Heart right ventricle (tissue), 16 donors: Measurements from ENCODE around the gene P3H3. TPM values are rescaled to one million over a fixed set of nuclear protein-coding genes. Genes with fewer than 3 reads are reported as not detected.

Experiments used
- ATAC-seq, 8 donors: fragments of 200-7000 bp; cut with Tn5 transposase; one replicate each; pipeline ENCODE4 v1.9.1; 2020; ENCODE audit warnings: mild to moderate bottlenecking in 8 of 8, moderate library complexity in 8 of 8, moderate number of reproducible peaks in 1 of 8
- DNase-seq, 2 donors: peaks; one replicate each; pipeline ENCODE4 v3.0.0-alpha.2; 2020
- H3K27ac ChIP-seq, 10 donors: fragments of 200-600 bp; sonication (generic) in 2 of 10; one replicate each; pipeline versions ENCODE4 v1.5.0 to v1.8.0; 2020 to 2022; ENCODE audit warnings: mild to moderate bottlenecking in 3 of 10
- H3K27me3 ChIP-seq, 7 donors: fragments of 200-600 bp; one replicate each; pipeline ENCODE4 v1.8.0; 2021 to 2022; ENCODE audit warnings: mild to moderate bottlenecking in 2 of 7
- H3K36me3 ChIP-seq, 9 donors: fragments of 200-600 bp; sonication (generic) in 1 of 9; one replicate each; pipeline versions ENCODE4 v1.5.0 to v1.8.0; 2020 to 2022; ENCODE audit warnings: mild to moderate bottlenecking in 2 of 9
- H3K4me1 ChIP-seq, 9 donors: fragments of 200-600 bp; sonication (generic) in 1 of 9; one replicate each; pipeline versions ENCODE4 v1.5.0 to v1.8.0; 2020 to 2022; ENCODE audit warnings: mild to moderate bottlenecking in 4 of 9
- H3K4me3 ChIP-seq, 10 donors: fragments of 200-600 bp; sonication (generic) in 2 of 10; one replicate each; pipeline versions ENCODE4 v1.5.0 to v1.8.0; 2020 to 2022; ENCODE audit warnings: mild to moderate bottlenecking in 7 of 10, moderate library complexity in 2 of 10
- H3K9me3 ChIP-seq, 11 donors: fragments of 200-600 bp in 10 of 11; sonication (generic) in 2 of 11; one replicate each; pipeline versions ENCODE4 v1.5.0 to v1.8.0; 2013 to 2022; ENCODE audit warnings: mild to moderate bottlenecking in 2 of 11, control low read depth in 1 of 11, moderate library complexity in 1 of 11
- WGBS, 2 donors: extraction: QIAGEN DNeasy Blood & Tissue Kit; methylation state at CpG; one replicate each; pipeline ENCODE4 v1.1.7; 2013; ENCODE audit warnings: inconsistent platforms in 1 of 2; 5-methylcytosine and 5-hydroxymethylcytosine counted together
- intact Hi-C, 10 donors: fragments of 100-400 bp; cut with DNase I; formaldehyde crosslinking; loops; one replicate each; pipeline versions ENCODE4 v1.11.1 to v1.14.2; 2022
- polyA plus RNA-seq, 2 donors: library from polyadenylated mRNA; stranded (reverse); fragments of 200-250 nt; gene quantifications; one replicate each; pipeline ENCODE4 v1.2.3, GENCODE V29; 2013
- total RNA-seq, 10 donors: library from RNA; stranded (reverse); fragmentation: NEBNext Ultra II Directional in 3 of 10; extraction: Animal tissue kit (Norgen Biotek cat#: 25700) in 3 of 10; gene quantifications; one replicate each; pipeline versions ENCODE4 v1.2.1 to v1.2.4, GENCODE V29; 2021 to 2023
- TF ChIP-seq, protein P1 (sequence below), 9 donors: fragments of 200-600 bp; sonication (generic) in 2 of 9; IDR thresholded peaks; one replicate each; pipeline versions ENCODE4 v1.5.0 to v1.8.0; 2021 to 2022; ENCODE audit warnings: antibody characterized with exemption in 9 of 9, mild to moderate bottlenecking in 5 of 9, moderate library complexity in 1 of 9
- donor health status: Arrhythmogenic right ventricular cardiomyopathy.
- donor health status: ischemic (EF 13 %, LVEDD 7.1; RV severe dilation, severe dysfunction).
- donor health status: healthy with polysubstance abuse.
- donor health status: DM: no; HTN: yes; CAD: no.
- donor health status: DM: no; HTN: no; CAD: no.
- donor health status: ischemic (EF 25% LVEDD 6.9; RV normal size, moderate dysfunction).
- donor health status: ischemic (EF 25% LVEDD 5.7; RV mildly dilated, moderate dysfunction).
- donor health status: healthy.
- donor health status: DM: yes; HTN: yes; CAD: no.
- donor health status: Ischemic cardiomyopathy.
- donor health status: ischemic (EF 35%, LVEDD 5.7; RV mildly dilated, moderate dysfunction).
- donor health status: nonischemic (EF 11% LVEDD 7.7; RV severe dilation, severe dysfunction).
- donor health status: DM: yes; HTN: yes; CAD: no.
- donor health status: PGD.
- donor health status: ischemic (EF 29% LVEDD 5.4; RV normal size, mild dysfunction).
- donor health status: nonischemic (EF 23%, LVEDD 6.1; RV moderate dilation, normal function).

P3H3 gene
- total and polyA plus RNA-seq, 12 donors, result 6.4 to 37.8 (median 16.0) TPM

GRCh38 chr12:6791931-6792520, 36.2 kb upstream of the P3H3 start:
- H3K36me3 ChIP-seq, result peaks cover 0 to 23% (median 0%) of the 10 kb centered on the region in 9 donors
- intact Hi-C loops, result no loop called here
- H3K27ac ChIP-seq, result peak overlapping the region in 3 of 10 donors; percentile 16 to 86 (median 31)
- peaks cover 0 to 4% (median 0%) of the 10 kb centered on the region in 7 donors for H3K27me3 ChIP-seq
- TF ChIP-seq, protein P1, sequence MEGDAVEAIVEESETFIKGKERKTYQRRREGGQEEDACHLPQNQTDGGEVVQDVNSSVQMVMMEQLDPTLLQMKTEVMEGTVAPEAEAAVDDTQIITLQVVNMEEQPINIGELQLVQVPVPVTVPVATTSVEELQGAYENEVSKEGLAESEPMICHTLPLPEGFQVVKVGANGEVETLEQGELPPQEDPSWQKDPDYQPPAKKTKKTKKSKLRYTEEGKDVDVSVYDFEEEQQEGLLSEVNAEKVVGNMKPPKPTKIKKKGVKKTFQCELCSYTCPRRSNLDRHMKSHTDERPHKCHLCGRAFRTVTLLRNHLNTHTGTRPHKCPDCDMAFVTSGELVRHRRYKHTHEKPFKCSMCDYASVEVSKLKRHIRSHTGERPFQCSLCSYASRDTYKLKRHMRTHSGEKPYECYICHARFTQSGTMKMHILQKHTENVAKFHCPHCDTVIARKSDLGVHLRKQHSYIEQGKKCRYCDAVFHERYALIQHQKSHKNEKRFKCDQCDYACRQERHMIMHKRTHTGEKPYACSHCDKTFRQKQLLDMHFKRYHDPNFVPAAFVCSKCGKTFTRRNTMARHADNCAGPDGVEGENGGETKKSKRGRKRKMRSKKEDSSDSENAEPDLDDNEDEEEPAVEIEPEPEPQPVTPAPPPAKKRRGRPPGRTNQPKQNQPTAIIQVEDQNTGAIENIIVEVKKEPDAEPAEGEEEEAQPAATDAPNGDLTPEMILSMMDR (IDR thresholded peaks at IDR 0.05), result no peak
- H3K4me3 ChIP-seq, result peak overlapping the region in 5 of 10 donors; percentile 13 to 56 (median 20)
- no peak for DNase-seq
- H3K9me3 ChIP-seq, result no peaks in the 10 kb centered on the region
- WGBS, 2 donors, result 80 to 82% methylated on average over 13 of the region's 13 CpGs
- ATAC-seq, result no peak
- H3K4me1 ChIP-seq, result peaks cover 0 to 28% (median 6%) of the 10 kb centered on the region in 9 donors

DNA sequence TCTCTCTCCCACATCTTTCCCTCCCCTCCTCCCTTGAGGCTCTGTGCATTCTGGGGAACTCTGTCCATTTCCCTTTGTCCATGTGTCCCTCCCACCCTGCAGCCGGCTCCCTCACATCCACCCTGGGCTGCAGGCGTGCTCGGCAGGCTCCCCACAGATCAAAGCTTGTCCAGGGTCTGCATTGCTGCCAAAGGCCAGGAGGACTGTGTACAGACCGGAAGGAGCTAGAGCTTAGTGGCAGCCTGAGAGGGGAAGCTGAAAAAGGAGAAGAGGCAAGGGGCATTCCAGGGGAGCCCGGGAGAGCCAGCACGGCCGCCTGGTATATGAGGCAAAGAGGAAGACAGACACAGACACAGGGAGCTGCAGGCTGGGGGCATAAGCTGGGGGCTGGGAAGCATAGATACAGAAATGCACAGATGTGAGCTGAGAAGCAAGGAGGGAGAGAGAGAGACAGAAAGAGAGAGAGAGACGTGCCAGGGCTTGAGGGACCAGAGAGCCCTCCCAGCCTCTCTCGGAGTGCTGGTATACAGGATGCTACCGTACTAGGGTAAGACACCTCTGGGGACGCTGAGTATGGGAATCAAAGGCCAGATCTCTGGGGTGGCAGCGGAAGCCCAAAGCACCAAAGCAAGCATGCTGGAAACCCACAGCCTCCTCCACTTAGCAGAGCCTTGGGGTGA, 35.5 kb upstream of the P3H3 start:
- peaks cover 0 to 23% (median 0%) of the 10 kb centered on the region in 9 donors for H3K36me3 ChIP-seq
- H3K27me3 ChIP-seq, result peaks cover 0 to 4% (median 0%) of the 10 kb centered on the region in 7 donors
- H3K9me3 ChIP-seq, result no peaks in the 10 kb centered on the region
- 31 to 33% methylated on average over 12 of the region's 12 CpGs for WGBS, 2 donors
- TF ChIP-seq, protein P1 (IDR thresholded peaks at IDR 0.05), result no peak
- peaks cover 0 to 22% (median 0%) of the 10 kb centered on the region in 9 donors for H3K4me1 ChIP-seq
- ATAC-seq (peak; percentile 41 to 77 (median 62)), DNase-seq (peak in 1 of 2 donors; percentile 32)
- peak overlapping the region in 4 of 10 donors; percentile 15 to 56 (median 22) for H3K4me3 ChIP-seq
- peak overlapping the region in 3 of 10 donors; percentile 16 to 86 (median 31) for H3K27ac ChIP-seq
- intact Hi-C loops, result no loop called here

- Histone ChIP-seq H3K27me3 (peaks cover 0 to 4% (median 0%) of the 10 kb centered on the region in 7 donors), H3K27ac (no peak overlapping the region), H3K36me3 (peaks cover 0 to 36% (median 0%) of the 10 kb centered on the region in 9 donors), H3K4me1 (peaks cover 0 to 13% (median 0%) of the 10 kb centered on the region in 9 donors), H3K4me3 (no peak overlapping the region), H3K9me3 (no peaks in the 10 kb centered on the region)
- intact Hi-C loops, result no loop called here
- TF ChIP-seq, protein P1 (IDR thresholded peaks at IDR 0.05), result no peak
- DNase-seq (no peak), ATAC-seq (no peak)
- 53 to 72% methylated on average over 2 of the region's 2 CpGs for WGBS, 2 donors
These were observed 33.1 kb upstream of the P3H3 start for GRCh38 chr12:6795088-6795487.

DNA sequence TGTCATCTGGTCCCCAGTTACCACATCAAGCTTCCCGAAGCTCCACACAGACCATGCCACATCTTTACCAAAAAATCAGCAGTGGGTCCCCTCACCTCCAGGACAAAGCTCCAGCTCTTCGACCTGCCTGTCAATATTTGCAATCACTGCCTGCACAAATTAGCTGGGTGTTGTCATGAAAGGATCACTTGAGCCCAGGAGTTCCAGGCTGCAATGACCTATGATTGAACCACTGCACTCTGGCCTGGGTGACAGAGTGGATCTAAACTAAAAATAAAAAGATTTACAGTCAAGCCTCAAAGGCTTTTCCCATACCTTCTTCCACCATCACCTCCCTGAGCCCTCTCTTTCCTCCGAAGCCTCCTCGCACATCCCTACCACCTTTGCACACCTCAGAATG, 31.6 kb upstream of the P3H3 start:
- no peak overlapping the region for H3K27ac ChIP-seq
- H3K4me3 ChIP-seq, result no peak overlapping the region
- TF ChIP-seq, protein P1 (IDR thresholded peaks at IDR 0.05), result no peak
- ATAC-seq (no peak), DNase-seq (no peak)
- H3K9me3 ChIP-seq, result no peaks in the 10 kb centered on the region
- H3K36me3 ChIP-seq, result peaks cover 0 to 46% (median 0%) of the 10 kb centered on the region in 9 donors
- WGBS, 2 donors, result 93% methylated on average over 4 of the region's 4 CpGs
- peaks cover 0 to 13% (median 0%) of the 10 kb centered on the region in 9 donors for H3K4me1 ChIP-seq
- H3K27me3 ChIP-seq, result peaks cover 0 to 4% (median 0%) of the 10 kb centered on the region in 7 donors
- intact Hi-C loops, result no loop called here
